ENCODE data around the gene STARD8. TPM values are rescaled to one million over a fixed set of nuclear protein-coding genes. Genes with fewer than 3 reads are reported as not detected.
"Not testable (repeated sequence)": the region's sequence is repeated elsewhere in the genome, so short reads cannot be mapped to it uniquely, and the experiment has no call there.

Gene STARD8
- total RNA-seq, 1 experiment from 2014 or later: 2.3 TPM

DNA sequence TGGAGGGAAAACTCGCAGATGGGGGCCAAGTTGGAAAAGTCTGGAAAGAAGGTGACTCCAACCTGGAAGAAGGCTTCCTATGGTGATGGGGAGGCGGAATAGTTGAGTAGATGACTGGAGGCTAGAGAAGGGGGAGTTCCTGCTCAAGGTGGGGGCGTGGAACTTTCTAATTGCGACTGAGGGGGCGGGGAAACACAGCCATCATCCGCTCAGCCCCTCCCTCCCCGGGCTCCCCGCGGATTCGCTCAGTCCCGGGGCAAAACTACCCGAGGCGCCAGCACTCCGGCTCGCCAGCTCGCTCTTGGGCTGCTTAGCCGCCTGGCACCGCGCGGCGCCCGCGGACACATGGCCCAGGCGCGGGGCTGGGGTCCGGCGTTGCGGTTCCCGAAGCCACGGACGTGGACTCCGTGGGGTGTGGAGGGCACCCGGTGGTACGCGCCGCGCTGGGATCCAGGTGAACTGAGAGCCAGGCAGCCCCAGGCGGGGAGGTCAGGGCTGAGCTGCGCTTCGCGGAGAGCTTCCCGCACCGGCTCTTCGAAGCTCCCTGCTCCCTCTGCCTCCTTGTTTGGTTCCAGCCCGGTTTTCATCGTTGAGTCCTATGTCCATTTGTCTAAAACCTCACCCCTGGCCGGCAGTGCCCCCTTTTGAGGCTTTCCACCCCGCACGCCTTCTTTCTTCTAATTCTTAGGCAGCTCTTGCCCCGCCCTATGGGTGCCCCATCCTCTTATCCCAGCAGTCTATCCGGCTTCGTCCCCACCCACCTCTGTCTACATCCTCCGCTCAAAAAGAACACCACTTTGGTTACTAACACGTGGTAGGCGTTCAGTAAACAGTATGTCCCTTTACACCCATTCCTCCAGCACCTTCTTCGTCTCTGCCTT, 38.9 kb downstream of the STARD8 start:
- H3K36me3 ChIP-seq: no peaks in the 10 kb centered on the region
- no peak overlapping the region for H3K27ac ChIP-seq
- H3K4me1 ChIP-seq (replicated peaks): peaks cover 9% of the 10 kb centered on the region
- H3K9me3 ChIP-seq (replicated peaks): no peaks in the 10 kb centered on the region
- no peak overlapping the region for H3K4me3 ChIP-seq
- no peak for DNase-seq (ENCODE audit: low read depth in 1 of 2, low spot score in 2 of 2)
- H3K27me3 ChIP-seq (replicated peaks): no peaks in the 10 kb centered on the region

DNA sequence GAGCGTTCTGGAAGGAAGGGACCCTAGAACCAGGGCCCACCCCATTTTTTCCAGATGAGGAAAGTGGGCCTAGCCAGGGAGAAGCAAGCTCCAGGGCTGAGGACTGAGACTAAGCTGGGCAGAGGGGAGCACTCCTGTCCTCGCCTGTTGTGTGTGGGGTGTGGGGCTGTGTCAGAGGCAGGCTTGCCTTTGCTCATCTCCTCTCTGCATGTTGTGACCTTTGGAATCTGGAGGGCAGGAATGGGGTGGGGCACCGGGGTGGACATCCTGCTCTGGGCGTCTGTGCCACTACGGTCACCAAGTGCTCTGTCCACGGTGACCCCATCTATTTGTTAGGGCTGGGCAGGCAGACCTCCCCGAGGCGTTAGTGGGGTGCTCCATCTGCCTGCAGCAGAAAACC, 41.5 kb downstream of the STARD8 start:
- H3K4me1 ChIP-seq (replicated peaks): peaks cover 14% of the 10 kb centered on the region
- not testable (repeated sequence) for DNase-seq (ENCODE audit: low read depth in 1 of 2, low spot score in 2 of 2); H3K27ac ChIP-seq; H3K36me3 ChIP-seq; H3K27me3 ChIP-seq (replicated peaks); H3K4me3 ChIP-seq; H3K9me3 ChIP-seq (replicated peaks)

DNA sequence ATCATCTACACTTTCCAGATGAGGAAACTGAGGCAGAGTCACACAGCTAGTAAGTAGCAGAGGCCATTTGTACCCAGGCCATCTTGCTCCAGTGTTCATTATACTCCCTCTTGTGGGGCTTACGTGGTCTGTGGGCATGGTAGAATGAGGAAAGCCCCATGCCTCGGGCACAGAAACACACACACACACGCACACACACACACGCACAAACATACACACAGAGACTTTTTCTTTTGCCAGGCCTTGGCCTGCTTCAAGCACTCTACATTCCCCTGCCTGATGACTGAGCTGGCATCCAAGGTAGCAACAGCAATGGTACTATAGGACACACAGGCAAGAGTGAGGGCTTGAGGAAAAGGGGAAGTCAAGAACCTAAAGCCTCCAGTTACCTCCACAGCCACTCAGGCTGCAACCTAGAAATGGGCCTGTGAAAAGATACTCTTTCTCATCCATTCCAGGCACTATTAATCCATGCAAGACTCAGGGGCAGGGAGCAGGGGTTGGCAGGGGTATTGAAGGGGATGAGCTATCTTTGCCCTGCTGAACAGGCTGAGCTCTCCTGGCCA, 43.6 kb downstream of the STARD8 start:
- Histone ChIP-seq H3K36me3 (no peaks in the 10 kb centered on the region), H3K27me3 (replicated peaks) (no peaks in the 10 kb centered on the region), H3K4me1 (replicated peaks) (peaks cover 14% of the 10 kb centered on the region), H3K4me3 (no peak overlapping the region), H3K9me3 (replicated peaks) (no peaks in the 10 kb centered on the region), H3K27ac (no peak overlapping the region)
- no peak for DNase-seq (ENCODE audit: low read depth in 1 of 2, low spot score in 2 of 2)

DNA sequence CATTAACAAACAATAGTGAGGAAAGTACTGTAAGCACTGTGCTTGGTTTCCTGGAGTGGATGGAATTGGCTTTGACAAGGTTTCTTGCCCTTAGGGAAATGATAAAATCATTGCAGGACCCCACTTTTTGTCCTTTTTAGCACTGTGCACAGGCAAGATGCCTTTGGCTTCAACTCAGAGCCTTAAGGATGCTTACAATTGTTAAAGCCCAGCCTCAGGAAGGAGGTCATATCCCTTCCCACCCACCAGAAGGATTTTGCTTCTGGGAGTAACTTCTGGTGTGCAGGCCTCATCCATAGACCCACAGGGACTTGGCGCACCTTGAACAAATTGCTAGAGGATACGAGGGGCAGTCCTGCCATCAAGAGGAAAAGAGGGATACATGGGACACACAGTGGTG, 44.5 kb downstream of the STARD8 start:
- Histone ChIP-seq H3K4me1 (replicated peaks) (peaks cover 11% of the 10 kb centered on the region), H3K36me3 (no peaks in the 10 kb centered on the region), H3K27ac (no peak overlapping the region), H3K9me3 (replicated peaks) (no peaks in the 10 kb centered on the region), H3K27me3 (replicated peaks) (no peaks in the 10 kb centered on the region), H3K4me3 (no peak overlapping the region)
- no peak for DNase-seq (ENCODE audit: low read depth in 1 of 2, low spot score in 2 of 2)

DNA sequence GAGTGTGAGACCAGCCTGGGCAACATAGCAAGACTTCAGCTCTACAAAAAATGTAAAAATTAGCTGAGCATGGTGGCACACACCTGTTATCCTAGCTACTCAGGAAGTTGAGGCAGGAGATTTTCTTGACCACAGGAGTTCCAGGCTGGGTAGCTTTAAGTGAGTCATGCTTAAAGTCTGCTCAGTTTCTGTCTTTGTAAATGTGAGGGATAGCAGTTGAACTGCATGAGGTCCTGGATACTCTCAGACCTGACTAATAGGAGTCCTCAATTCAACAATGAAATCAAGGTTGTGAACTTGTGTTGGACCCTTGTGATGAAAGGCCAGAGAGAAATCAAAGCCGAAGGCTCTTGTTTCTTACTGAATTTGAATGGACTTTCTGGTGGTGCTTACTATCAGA, 45.2 kb downstream of the STARD8 start:
- no peaks in the 10 kb centered on the region for H3K36me3 ChIP-seq
- no peak overlapping the region for H3K4me3 ChIP-seq
- no peaks in the 10 kb centered on the region for H3K27me3 ChIP-seq (replicated peaks)
- peaks cover 11% of the 10 kb centered on the region for H3K4me1 ChIP-seq (replicated peaks)
- DNase-seq (ENCODE audit: low read depth in 1 of 2, low spot score in 2 of 2): no peak
- no peak overlapping the region for H3K27ac ChIP-seq
- no peaks in the 10 kb centered on the region for H3K9me3 ChIP-seq (replicated peaks)

DNA sequence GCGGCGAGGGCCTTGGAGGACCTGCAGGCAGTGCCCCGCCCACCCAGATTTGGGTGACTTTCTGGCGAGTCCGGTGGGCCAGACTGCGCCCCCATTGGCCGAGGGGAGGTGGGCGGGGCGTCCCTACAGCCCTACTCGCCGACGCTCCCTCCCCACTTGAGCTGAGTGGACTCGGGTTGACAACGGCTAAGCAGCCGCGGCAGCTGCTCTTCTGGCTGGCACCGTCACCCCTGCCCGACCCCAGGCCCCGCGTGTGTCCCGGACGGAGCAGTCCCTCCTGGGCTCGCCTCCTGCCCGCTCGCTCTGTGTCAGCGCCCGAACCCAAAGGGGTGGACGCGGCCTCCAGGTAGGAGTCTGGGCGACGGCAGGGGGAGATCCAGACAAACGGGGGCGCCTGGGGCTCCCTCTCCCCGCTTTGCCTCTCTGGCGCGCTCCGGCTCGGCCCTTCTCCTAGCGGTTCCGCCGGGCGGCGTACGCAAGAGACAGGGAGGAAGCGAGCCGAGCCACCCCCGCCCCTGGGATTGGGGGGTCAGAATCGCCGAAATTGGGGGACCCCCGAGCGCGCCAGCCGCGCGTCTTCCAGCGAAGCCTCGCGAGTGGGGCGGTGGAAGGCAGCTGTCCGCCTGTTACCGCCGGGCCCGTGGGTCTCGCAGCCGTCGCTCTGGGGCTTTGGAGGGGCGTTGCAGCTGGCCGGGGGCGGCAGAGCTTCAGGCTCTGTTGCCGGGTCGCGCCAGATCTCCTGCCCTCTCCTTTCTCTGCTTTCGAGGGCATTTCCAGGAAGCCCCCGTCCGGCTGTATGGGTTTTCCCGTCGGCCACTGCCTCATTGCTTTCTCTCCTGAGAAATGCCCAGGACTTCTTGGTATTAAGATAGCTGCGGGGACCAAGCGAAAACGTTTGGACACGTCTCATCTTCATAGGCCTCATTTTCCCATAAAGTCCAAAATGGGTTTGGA, 46.3 kb downstream of the STARD8 start:
- DNase-seq (ENCODE audit: low read depth in 1 of 2, low spot score in 2 of 2): peak; percentile 61 to 80
- H3K4me3 ChIP-seq: peak overlapping the region; percentile 55
- no peaks in the 10 kb centered on the region for H3K36me3 ChIP-seq
- H3K27ac ChIP-seq: no peak overlapping the region
- peaks cover 11% of the 10 kb centered on the region for H3K4me1 ChIP-seq (replicated peaks)
- H3K27me3 ChIP-seq (replicated peaks): no peaks in the 10 kb centered on the region
- H3K9me3 ChIP-seq (replicated peaks): no peaks in the 10 kb centered on the region

DNA sequence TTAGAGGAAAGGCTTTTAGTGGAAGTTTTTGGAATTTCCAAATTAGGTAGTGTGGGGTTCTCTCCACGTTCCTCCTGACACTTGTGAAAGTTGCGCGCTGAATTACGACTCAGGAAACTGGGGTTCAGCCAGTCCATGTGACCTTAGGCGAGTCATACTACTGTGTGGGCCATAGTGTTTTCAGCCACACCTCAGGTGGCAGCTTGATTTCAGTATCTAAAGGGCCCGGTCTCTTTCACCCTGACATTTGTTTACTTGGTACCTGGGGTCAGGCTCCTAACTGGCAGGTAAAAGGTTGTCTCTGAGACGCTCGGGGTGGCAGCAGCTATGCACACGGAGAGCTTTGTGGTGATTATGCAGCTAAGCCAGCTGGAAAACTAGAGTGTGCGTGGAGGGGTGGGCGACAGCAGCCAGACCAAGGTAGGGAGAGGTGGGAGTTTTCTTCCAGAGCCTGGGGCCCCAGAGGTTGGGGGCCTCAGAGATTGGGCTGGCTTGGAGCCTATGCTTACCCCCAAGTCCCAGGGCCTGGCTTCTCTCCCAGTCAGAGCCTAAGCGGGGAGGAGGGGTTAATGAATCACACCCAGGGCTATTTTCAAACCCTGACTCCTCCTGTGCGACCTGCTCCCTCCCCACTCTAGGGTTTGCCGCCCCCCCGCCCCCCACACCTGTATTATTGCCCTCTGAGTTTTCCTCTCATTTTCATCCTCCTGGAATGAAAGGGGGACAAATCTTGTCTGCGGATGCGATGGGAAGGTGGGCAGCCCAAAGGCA, 47.2 kb downstream of the STARD8 start:
- Histone ChIP-seq H3K27ac (no peak overlapping the region), H3K36me3 (no peaks in the 10 kb centered on the region), H3K4me1 (replicated peaks) (peaks cover 11% of the 10 kb centered on the region), H3K9me3 (replicated peaks) (no peaks in the 10 kb centered on the region), H3K4me3 (peak overlapping the region; percentile 55), H3K27me3 (replicated peaks) (no peaks in the 10 kb centered on the region)
- no peak for DNase-seq (ENCODE audit: low read depth in 1 of 2, low spot score in 2 of 2)

DNA sequence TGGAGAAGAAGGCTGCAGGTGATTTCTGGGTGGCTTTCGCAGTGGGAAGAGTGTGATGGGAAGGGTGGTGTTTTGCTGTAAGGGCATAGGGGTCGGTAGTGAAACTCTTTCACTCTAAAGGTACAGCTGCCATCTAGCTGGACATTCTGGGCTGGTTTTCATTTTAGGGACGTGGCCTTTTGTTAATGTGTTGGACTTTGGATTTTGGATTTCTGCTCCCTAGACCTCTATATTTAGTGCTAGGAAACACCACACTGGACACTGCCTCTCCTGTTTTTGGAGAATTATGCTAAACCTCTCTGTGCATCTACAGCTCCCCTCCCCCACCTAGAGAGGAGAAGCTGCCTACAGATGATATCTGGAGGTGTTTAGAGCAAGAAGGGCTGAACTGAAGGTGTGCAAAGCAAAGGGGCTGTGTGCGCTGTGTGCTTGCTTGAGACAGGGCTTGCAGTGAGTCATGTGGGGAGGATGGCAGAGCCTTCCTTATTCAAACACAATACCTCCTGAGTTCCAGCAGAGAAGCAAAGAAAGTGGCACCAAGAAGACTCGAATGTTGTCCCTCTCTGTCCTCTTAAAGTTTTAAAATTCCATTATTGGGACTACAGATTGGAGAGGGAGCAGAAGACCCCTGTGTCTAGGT, 47.9 kb downstream of the STARD8 start:
- Histone ChIP-seq H3K27me3 (replicated peaks) (no peaks in the 10 kb centered on the region), H3K36me3 (no peaks in the 10 kb centered on the region), H3K9me3 (replicated peaks) (no peaks in the 10 kb centered on the region), H3K4me1 (replicated peaks) (peaks cover 18% of the 10 kb centered on the region), H3K27ac (no peak overlapping the region), H3K4me3 (no peak overlapping the region)
- no peak for DNase-seq (ENCODE audit: low read depth in 1 of 2, low spot score in 2 of 2)

DNA sequence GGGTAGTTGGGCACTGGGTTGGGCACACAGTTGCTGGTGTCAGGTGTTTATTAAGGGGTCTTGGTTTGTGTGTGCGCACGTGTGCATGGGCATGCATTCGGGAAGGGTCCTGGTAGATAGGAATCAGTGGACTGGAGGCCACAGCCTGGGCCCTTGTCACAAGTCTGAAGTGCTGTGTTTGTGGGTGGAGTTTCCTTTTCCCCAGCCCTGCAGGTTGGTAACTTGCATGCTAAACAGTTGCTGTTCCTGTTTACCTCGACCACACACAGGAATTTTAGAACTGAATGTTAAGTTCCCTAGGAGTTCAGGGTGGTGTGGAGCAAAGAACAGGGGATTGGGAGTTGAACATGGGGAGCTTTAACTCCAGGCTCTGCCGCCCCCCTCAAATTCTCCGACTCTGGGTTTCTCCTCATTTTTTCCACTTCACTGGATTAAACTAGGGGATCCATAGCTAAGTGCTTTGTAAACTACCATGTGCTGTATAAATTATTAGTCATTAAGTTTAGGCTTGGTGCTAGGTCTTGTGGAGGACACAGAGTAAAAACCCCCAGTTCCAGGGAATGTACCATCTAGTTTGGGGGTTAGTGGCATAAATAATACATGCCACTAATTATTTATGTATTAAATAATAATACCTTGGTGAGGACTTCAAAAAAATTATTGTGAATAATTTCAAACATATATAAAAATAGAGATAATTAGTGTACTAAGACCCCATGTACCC, 49.0 kb downstream of the STARD8 start:
- Histone ChIP-seq H3K9me3 (replicated peaks) (no peaks in the 10 kb centered on the region), H3K36me3 (no peaks in the 10 kb centered on the region), H3K4me1 (replicated peaks) (peaks cover 21% of the 10 kb centered on the region), H3K27me3 (replicated peaks) (no peaks in the 10 kb centered on the region), H3K27ac (no peak overlapping the region), H3K4me3 (no peak overlapping the region)
- DNase-seq (ENCODE audit: low read depth in 1 of 2, low spot score in 2 of 2): no peak

DNA sequence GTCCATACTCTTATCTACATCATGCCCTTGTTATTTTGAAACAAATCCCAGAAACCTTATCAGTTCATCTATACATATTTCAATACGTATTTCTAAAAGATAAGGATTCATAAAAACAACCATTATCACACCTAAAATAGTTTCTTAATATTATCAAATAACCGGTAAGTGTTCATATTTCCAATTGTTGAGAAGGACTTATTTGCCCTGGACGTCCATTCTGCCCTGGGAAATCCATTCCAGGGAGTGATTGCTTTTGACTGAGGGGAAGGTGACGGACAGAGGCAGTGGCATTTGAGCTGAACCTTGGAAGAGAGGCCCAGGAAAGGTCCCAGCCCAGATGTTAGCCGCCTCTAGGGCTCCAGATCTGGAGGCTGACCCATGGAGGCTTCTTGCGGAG, 49.6 kb downstream of the STARD8 start:
- no peak overlapping the region for H3K4me3 ChIP-seq
- peaks cover 21% of the 10 kb centered on the region for H3K4me1 ChIP-seq (replicated peaks)
- no peak for DNase-seq (ENCODE audit: low read depth in 1 of 2, low spot score in 2 of 2)

DNA sequence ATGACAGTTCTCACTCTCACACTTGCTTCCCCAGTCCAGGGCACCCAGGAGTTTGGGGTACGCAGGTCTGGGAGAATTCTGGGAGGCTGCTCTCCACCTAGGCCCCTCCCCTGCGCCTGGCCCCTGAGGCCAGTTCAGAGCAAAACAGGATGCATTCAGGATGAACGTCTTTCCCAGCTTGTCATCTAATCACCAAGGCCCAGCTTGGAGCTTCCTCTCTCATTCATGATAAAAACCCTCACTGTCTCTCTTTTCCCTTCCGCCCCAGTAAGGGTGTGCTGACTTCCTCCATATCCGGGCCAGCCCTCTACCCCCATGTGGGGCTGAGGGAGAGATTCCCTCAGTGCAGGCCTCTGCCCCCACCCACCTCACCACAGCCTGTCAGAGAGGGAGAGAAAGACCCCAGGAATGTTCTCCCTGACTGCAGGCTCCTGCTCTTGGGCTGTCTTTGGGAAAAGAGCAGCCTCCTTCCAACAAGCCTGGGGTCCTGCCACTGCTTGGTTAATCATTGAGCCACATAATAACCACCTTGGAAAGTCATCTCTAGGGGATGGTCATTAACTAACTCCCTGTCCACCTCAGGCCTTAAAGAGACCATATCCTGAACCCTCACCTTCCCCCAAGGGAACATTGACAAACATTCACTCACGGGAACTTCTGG, 50.1 kb downstream of the STARD8 start:
- Histone ChIP-seq H3K4me3 (no peak overlapping the region), H3K4me1 (replicated peaks) (peaks cover 21% of the 10 kb centered on the region)

More for the DNA sequence above, 49.6 kb downstream of the STARD8 start:
- Histone ChIP-seq H3K36me3 (no peaks in the 10 kb centered on the region), H3K9me3 (replicated peaks) (no peaks in the 10 kb centered on the region), H3K27me3 (replicated peaks) (no peaks in the 10 kb centered on the region), H3K27ac (no peak overlapping the region)

DNA sequence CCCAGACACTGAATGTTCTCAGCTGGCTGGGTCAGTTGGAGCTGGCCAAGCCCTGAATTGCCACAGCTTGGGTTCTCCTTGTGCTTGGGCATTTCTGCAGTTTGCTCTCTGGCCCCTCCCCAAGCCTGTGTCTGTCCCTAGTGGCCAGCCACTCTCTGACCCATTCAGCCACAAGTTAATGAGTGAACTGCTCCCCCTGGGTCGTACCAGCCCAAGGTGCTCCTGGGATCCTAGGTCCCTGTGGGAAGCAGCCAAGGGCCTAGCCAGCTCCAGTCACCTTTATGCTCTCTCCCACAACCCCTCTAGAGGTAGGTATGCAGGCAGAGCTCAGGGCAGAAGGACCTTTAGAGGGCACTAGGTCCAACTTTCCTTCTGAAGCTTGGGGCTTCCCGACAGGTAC, 51.5 kb downstream of the STARD8 start:
- no peak overlapping the region for H3K27ac ChIP-seq
- no peaks in the 10 kb centered on the region for H3K27me3 ChIP-seq (replicated peaks)
- H3K4me1 ChIP-seq (replicated peaks): peaks cover 16% of the 10 kb centered on the region
- no peaks in the 10 kb centered on the region for H3K9me3 ChIP-seq (replicated peaks)
- no peak for DNase-seq (ENCODE audit: low read depth in 1 of 2, low spot score in 2 of 2)
- no peaks in the 10 kb centered on the region for H3K36me3 ChIP-seq
- H3K4me3 ChIP-seq: no peak overlapping the region

More for the DNA sequence above, 50.1 kb downstream of the STARD8 start:
- H3K27ac ChIP-seq: no peak overlapping the region
- no peaks in the 10 kb centered on the region for H3K9me3 ChIP-seq (replicated peaks)
- H3K36me3 ChIP-seq: no peaks in the 10 kb centered on the region
- H3K27me3 ChIP-seq (replicated peaks): no peaks in the 10 kb centered on the region
- DNase-seq (ENCODE audit: low read depth in 1 of 2, low spot score in 2 of 2): no peak
